ENCODE measurements around the gene KRTDAP.
"Not testable (repeated sequence)": the region's sequence is repeated elsewhere in the genome, so short reads cannot be mapped to it uniquely, and the experiment has no call there.

The KRTDAP gene

GRCh38 chr19:35483089-35483488, 7.2 kb downstream of the KRTDAP start:
- DNase-seq = no peak

- peak; percentile 49 for DNase-seq
These were observed 11.2 kb downstream of the KRTDAP start for GRCh38 chr19:35478794-35479677.

GRCh38 chr19:35476149-35476548, 14.1 kb downstream of the KRTDAP start:
- no peak for DNase-seq

GRCh38 chr19:35474594-35474993, 15.7 kb downstream of the KRTDAP start:
- not testable (repeated sequence) for DNase-seq

- DNase-seq = no peak
These were observed 16.2 kb downstream of the KRTDAP start for GRCh38 chr19:35474104-35474503.

- no peak for DNase-seq
These were observed 18.3 kb downstream of the KRTDAP start for GRCh38 chr19:35471946-35472345.

- not testable (repeated sequence) for DNase-seq
These were observed 19.2 kb downstream of the KRTDAP start for GRCh38 chr19:35471075-35471474.

- no peak for DNase-seq
These were observed 20.1 kb downstream of the KRTDAP start for GRCh38 chr19:35470128-35470527.

- no peak for DNase-seq
These were observed 21.6 kb downstream of the KRTDAP start for GRCh38 chr19:35468637-35469036.

- DNase-seq = no peak
These were observed 24.0 kb downstream of the KRTDAP start for GRCh38 chr19:35466259-35466658.

GRCh38 chr19:35462956-35463355, 27.3 kb downstream of the KRTDAP start:
- not testable (repeated sequence) for DNase-seq

GRCh38 chr19:35462476-35462953, 27.7 kb downstream of the KRTDAP start:
- no peak for DNase-seq

GRCh38 chr19:35461788-35462187, 28.5 kb downstream of the KRTDAP start:
- DNase-seq = not testable (repeated sequence)

- DNase-seq = no peak
These were observed 29.2 kb downstream of the KRTDAP start for GRCh38 chr19:35461060-35461459.

GRCh38 chr19:35460608-35461007, 29.7 kb downstream of the KRTDAP start:
- no peak for DNase-seq

- no peak for DNase-seq
These were observed 30.7 kb downstream of the KRTDAP start for GRCh38 chr19:35459414-35460082.

- DNase-seq = no peak
These were observed 31.4 kb downstream of the KRTDAP start for GRCh38 chr19:35458731-35459391.

GRCh38 chr19:35458192-35458591, 32.1 kb downstream of the KRTDAP start:
- no peak for DNase-seq

- DNase-seq = no peak
These were observed 33.1 kb downstream of the KRTDAP start for GRCh38 chr19:35457173-35457572.

- DNase-seq = no peak
These were observed 34.6 kb downstream of the KRTDAP start for GRCh38 chr19:35455616-35456201.

GRCh38 chr19:35454663-35455062, 35.6 kb downstream of the KRTDAP start:
- DNase-seq = no peak

GRCh38 chr19:35451338-35452096, 38.7 kb downstream of the KRTDAP start:
- DNase-seq = no peak
